Right ventricle myocardium inferior (tissue), 1 donor: Measurements from ENCODE around the gene TAS2R40. TPM values are rescaled to one million over a fixed set of nuclear protein-coding genes. Genes with fewer than 3 reads are reported as not detected.
"Not testable (repeated sequence)": the region's sequence is repeated elsewhere in the genome, so short reads cannot be mapped to it uniquely, and the experiment has no call there.

Experiments
- ATAC-seq: fragments of 200-7000 bp; cut with Tn5 transposase; one replicate; pipeline ENCODE4 v1.9.1; 2020; ENCODE audit warnings: mild to moderate bottlenecking, moderate library complexity
- DNase-seq: peaks from one replicate; pipeline ENCODE4 v3.0.0; 2021; ENCODE audit errors: missing footprints
- intact Hi-C: fragments of 100-400 bp; cut with DNase I; formaldehyde crosslinking; loops from one replicate; pipeline ENCODE4 v1.11.0; 2022
- total RNA-seq: library from RNA; stranded (reverse); fragmentation: NEBNext Ultra II Directional; extraction: Animal tissue kit (Norgen Biotek cat#: 25700); gene quantifications from one replicate; pipeline ENCODE4 v1.2.1, GENCODE V29; 2021
- donor health status: DM: no; HTN: yes; CAD: no; lungs with severe emphysema.

Gene TAS2R40
- total RNA-seq, 1 donor from 2014 or later, result not detected

DNA sequence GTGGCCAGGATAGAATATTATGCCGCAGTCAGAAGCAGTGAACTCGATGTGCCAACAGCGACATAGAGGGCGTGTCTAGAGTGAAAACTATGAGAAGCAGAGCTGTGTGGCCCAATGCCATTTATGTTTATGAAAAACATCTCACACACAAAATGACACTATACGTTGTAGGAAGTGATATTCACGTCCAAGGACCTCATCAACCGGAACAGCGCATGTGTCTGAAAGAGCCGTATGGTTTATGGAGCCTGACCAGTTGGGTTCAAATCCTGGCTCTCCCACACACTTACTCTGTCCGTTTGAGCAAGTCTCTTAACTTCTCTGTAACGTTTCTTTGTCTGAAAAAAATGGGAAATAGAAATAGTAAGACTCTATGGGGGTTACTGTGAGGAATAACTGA lies 20.5 kb downstream of the TAS2R40 start:
- DNase-seq (no peak), ATAC-seq (no peak)
- intact Hi-C loops, result loop anchor here (5.0 kb wide), 1 partner anchor 45 kb away; the partner anchor contains the start of gene CASP2

GRCh38 chr7:143243111-143243510 lies 21.3 kb downstream of the TAS2R40 start:
- ATAC-seq, result no peak
- no peak for DNase-seq
- intact Hi-C loops, result loop anchor here (5.0 kb wide), 1 partner anchor 44 kb away; the partner anchor contains the start of gene CASP2

- intact Hi-C loops, result loop anchor here (5.0 kb wide), 1 partner anchor 44 kb away; the partner anchor contains the start of gene CASP2
- ATAC-seq (no peak), DNase-seq (no peak)
Measured at GRCh38 chr7:143243614-143244013, 21.8 kb downstream of the TAS2R40 start.

DNA sequence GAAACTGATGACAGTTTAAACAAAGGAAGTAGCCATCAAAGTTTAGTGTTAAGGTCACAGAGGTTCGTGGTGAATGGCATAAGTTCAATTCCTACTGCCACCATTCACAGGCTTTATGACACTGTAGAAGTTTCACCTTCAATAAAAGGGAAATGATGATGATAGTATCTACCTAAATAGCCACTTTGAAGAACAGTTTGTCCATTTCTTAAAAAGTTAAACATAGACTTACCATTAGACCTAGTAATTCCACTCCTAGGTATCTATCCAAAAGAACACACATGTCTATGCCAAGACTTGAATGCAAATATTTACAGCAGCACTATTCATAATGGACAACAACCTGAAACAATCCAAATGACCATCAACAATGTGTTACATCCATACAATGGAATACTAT lies 22.5 kb downstream of the TAS2R40 start:
- intact Hi-C loops, result loop anchor here (5.0 kb wide), 1 partner anchor 43 kb away; the partner anchor contains the start of gene CASP2
- no peak for DNase-seq
- ATAC-seq, result no peak

GRCh38 chr7:143245123-143245522 lies 23.3 kb downstream of the TAS2R40 start:
- ATAC-seq (no peak), DNase-seq (no peak)
- intact Hi-C loops, result no loop called here

DNA sequence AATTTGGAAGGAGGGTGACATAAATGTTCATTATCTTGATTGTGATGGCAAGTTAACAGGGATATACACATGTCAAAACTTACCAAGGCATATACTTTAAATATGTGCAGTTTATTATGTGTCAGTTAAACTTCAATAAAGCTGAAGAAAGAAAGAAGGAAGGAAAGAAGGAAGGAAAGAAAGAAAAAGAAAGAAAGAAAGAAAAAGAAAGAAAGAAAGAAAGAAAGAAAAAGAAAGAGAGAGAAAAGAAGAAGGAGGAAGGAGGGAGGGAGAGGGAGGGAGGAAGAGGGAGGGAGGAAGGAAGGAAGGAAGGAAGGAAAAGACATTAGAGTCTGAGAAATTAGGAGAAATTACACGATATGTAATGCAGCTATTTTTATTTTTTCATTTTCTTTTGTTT lies 25.5 kb downstream of the TAS2R40 start:
- DNase-seq, result no peak
- ATAC-seq, result no peak
- intact Hi-C loops, result no loop called here

DNA sequence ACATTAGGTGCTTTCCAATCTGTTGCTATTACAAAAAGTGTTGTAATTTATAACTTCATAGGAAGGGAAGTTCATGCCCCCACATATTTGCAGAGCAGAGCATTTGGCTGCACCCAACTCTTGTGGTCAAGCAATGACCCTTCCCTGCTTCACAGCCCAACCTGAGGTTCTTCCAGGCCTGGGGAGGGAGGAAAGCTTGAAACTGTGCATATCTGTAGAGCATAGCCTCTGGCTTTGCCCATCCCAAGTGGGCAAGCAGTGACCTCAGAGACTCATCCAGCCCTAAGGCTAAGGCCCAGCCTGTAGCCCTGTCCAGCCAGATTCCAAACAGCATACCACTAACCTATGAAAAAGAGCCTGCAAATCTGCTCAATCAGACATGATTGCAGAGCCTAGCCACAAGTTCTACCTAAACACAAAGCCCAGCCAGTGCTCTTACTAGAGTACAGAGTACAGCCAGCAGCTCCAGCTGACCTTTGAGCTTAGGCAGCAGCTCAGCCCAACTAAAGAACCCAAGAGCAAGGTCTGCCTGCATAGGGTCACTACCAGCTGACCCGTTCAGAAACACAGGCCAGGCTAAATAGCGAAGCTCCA lies 27.0 kb downstream of the TAS2R40 start:
- intact Hi-C loops, result no loop called here
- ATAC-seq (no peak), DNase-seq (no peak)

- DNase-seq (no peak), ATAC-seq (no peak)
- intact Hi-C loops, result no loop called here
Measured at GRCh38 chr7:143250199-143250598, 28.4 kb downstream of the TAS2R40 start.

DNA sequence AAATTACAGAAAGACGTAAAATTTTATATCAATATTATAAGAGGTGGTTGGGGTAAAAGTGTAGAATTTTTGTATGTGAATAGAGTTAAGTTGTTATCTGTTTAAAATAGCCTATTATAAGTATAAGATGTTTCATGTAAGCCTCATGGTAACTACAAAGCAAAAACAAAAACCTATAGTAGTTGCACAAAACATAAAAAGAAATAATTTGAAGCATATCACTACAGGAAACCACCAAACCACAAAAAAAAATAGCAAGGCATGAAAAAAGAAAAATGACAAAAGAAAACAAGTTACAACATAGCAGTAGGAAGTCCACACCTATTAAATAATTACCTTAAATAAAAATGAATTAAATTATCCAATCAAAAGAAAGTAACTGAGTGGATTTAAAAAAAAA lies 29.0 kb downstream of the TAS2R40 start:
- no peak for ATAC-seq
- intact Hi-C loops, result no loop called here

DNA sequence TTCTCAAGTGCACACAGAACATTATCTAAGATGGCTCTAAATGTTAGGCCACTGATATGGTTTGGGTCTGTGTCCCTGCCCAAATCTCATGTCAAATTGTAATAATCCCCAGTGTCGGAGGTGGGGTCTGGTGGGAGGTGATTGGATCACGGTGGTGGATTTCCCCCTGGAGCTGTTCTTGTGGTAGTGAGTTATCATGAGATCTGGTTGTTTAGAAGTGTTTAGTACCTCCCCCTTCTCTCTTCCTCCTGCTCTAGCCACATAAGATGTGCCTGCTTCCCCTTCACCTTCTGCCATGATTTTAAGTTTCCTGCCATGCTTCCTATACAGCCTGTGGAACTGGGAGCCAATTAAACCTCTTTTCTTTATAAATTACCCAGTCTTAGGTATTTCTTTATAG lies 30.2 kb downstream of the TAS2R40 start:
- DNase-seq (no peak), ATAC-seq (no peak)
- intact Hi-C loops, result no loop called here

More for the DNA sequence above, 29.0 kb downstream of the TAS2R40 start:
- no peak for DNase-seq

- intact Hi-C loops, result no loop called here
- no peak for DNase-seq
- ATAC-seq, result no peak
Measured at GRCh38 chr7:143255564-143255963, 33.7 kb downstream of the TAS2R40 start.

DNA sequence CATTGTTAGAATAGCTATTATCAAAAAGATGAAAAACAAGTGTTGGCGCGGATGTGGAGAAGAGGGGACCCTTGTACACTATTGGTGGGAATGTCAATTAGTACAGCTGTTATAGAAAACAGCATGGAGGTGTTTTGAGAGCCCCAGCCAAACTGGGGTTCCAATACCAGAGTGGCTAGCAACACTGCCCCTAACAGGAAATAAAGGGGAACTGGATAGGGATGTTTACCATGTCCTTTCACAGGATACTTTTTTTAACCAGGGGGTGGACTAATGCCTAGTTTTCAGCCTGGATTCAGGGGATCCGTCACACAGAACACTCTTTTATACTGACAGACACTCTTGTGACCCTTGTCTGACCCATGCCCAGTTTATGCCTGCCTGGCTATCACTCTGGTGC lies 34.5 kb downstream of the TAS2R40 start:
- DNase-seq (no peak), ATAC-seq (no peak)
- intact Hi-C loops, result no loop called here

DNA sequence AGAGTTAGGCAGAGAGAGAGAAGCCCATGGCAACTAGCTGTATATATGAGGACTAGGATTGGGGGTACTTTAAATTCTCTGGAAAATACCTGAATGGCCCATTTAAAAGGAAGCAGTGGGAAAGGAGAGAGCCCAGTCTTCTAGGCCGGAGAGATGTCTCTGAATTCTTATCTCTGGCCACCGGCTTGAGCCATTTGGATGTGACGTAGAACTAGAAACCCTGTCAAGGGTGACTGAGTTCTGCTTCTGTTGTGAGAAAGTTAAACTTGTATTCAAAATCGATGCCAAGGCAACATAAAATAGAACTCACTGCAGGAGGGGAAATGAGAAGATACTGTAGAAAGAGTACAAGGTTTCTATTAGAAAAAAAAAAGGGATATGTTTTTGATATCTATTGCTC lies 35.1 kb downstream of the TAS2R40 start:
- ATAC-seq, result no peak
- DNase-seq, result no peak
- intact Hi-C loops, result no loop called here

DNA sequence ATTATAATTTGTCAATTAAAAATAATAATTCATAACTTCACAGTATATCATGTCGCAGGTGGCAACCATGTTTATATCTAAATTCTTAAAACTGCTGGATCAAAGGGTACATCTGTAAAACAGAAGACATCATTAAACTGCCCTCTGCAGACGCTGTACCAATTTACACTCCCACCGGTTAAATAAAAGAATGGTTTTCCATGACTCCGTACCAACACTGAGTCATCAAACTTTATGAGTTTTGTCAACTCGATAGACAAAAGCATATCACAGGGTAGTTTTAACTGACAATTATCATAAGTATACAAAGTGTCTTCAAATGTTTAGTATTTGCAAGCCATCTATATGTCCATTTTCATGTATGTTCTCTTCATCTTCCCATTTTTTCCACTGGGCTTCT lies 35.7 kb downstream of the TAS2R40 start:
- intact Hi-C loops, result no loop called here
- no peak for ATAC-seq
- DNase-seq, result no peak

- intact Hi-C loops, result no loop called here
- DNase-seq (no peak), ATAC-seq (peak; percentile 27)
Measured at GRCh38 chr7:143258831-143259230, 37.0 kb downstream of the TAS2R40 start.

- DNase-seq (no peak), ATAC-seq (no peak)
- intact Hi-C loops, result no loop called here
Measured at GRCh38 chr7:143259765-143260164, 37.9 kb downstream of the TAS2R40 start.

DNA sequence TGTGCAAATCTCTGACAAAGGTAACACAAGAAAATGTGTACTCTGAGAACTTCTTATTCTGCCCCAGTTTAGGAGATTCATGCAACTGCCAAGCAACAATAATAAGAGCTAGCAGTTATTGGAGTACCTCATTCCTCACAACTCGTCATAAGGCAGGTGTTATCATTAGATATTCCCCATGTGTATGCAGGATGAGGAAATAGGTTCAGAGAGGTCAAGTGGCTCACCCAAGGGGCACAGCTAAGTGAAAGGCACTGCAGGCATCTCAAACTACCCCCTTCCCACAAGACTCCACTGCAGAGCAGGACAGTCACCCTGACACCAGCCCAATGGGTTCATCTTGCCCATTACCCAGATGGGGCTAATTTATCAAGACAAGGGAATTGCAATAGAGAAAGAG lies 40.1 kb downstream of the TAS2R40 start:
- DNase-seq (no peak), ATAC-seq (no peak)
- intact Hi-C loops, result no loop called here

- intact Hi-C loops, result loop anchor here (1.0 kb wide), 2 partner anchors 22 to 117 kb away; no protein-coding TSS in a partner anchor
- ATAC-seq (peak; percentile 98), DNase-seq (peak; percentile 95)
Measured at GRCh38 chr7:143263266-143264195, 41.7 kb downstream of the TAS2R40 start, which contains the start of gene GSTK1. Gene GSTK1 (plus strand): TSS chr7:143263441. CDS start chr7:143263514, 73 bp downstream.

- intact Hi-C loops, DNase-seq, ATAC-seq: not testable (repeated sequence)
Measured at GRCh38 chr7:143264196-143264568, 42.3 kb downstream of the TAS2R40 start.
